Measurements from ENCODE around the gene ASNSD1.

- no peak for TF ChIP-seq CTCF (IDR thresholded peaks at IDR 0.05)
- TF ChIP-seq EP300 (IDR thresholded peaks at IDR 0.05), result no peak
Observed at GRCh38 chr2:189657867-189658266, 3.4 kb upstream of the ASNSD1 start.

Measured in tibial nerve (tissue), 4 donors.